ENCODE data around the gene ZDHHC23.

ZDHHC23 gene, protein sequence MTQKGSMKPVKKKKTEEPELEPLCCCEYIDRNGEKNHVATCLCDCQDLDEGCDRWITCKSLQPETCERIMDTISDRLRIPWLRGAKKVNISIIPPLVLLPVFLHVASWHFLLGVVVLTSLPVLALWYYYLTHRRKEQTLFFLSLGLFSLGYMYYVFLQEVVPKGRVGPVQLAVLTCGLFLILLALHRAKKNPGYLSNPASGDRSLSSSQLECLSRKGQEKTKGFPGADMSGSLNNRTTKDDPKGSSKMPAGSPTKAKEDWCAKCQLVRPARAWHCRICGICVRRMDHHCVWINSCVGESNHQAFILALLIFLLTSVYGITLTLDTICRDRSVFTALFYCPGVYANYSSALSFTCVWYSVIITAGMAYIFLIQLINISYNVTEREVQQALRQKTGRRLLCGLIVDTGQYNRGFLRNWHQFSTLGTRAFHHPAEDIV

GRCh38 chr3:113947372-113948014 is at the start of gene ZDHHC23:
Gene ZDHHC23 (plus strand): TSS chr3:113948013. CDS start chr3:113948803, 790 bp downstream.
- H3K27ac Mint-ChIP-seq, result peak within 1 kb of the TSS; percentile 47 to 60
- H3K4me1 Mint-ChIP-seq, result peaks cover 13% of the 10 kb centered on the region
- no peaks in the 10 kb centered on the region for H3K9me3 Mint-ChIP-seq
- peaks cover 38% of the 10 kb centered on the region for H3K27me3 Mint-ChIP-seq
- DNase-seq (peak; percentile 52 to 67), ATAC-seq (peak; percentile 72)
- H3K4me3 Mint-ChIP-seq, result peak within 1 kb of the TSS; percentile 77

DNA sequence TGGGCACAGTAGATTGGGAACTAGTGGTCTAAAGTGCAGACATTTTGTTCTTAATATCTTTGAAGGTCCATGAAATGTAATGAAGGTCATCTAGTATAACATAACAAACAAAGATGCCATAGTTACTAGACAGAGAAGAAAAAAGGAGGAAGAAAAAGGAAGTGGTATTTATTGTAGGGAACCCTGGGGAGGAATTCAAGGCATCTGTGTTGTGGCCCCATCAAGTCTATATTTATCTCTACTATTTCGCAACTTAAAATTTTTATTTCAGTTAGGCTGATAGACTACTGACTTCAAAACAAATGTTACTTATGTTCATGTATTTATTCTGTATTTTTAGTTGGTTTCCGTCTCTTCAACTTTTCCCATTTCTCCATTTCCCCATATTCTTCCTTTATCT is 48.9 kb upstream of the ZDHHC23 start:
- H3K4me1 Mint-ChIP-seq, result no peaks in the 10 kb centered on the region
- H3K4me3 Mint-ChIP-seq, result no peak overlapping the region
- no peak overlapping the region for H3K27ac Mint-ChIP-seq
- no peaks in the 10 kb centered on the region for H3K9me3 Mint-ChIP-seq
- H3K27me3 Mint-ChIP-seq, result peaks cover 8% of the 10 kb centered on the region
- ATAC-seq (no peak), DNase-seq (no peak)

DNA sequence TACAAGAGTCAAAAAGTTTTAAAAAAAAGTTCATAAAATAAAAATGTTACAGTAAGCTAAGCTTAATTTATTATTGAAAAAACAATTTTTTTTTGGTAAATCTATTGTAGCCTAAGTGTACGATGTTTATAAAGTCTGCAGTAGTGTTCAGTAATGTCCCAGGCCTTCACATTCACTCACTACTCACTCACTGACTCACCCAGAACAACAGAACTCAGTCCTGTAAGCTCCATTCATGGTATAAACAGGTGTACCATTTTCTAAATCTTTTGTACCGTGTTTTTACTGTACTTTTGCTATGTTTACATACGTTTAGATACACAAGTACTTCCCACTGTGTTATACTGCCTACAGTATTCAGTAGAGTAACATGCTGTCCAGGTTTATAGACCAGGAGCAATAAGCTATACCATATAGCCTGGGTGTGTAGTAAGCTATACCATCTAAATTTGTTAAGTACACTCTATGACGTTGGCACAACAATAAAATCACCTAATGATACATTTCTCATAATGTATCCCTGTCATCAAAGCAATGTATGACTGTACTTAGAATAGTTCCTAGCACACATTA is 41.2 kb upstream of the ZDHHC23 start:
- no peak for DNase-seq
- no peaks in the 10 kb centered on the region for H3K4me1 Mint-ChIP-seq
- no peak overlapping the region for H3K27ac Mint-ChIP-seq
- H3K9me3 Mint-ChIP-seq, result no peaks in the 10 kb centered on the region
- H3K27me3 Mint-ChIP-seq, result peaks cover 8% of the 10 kb centered on the region
- ATAC-seq, result no peak
- no peak overlapping the region for H3K4me3 Mint-ChIP-seq

DNA sequence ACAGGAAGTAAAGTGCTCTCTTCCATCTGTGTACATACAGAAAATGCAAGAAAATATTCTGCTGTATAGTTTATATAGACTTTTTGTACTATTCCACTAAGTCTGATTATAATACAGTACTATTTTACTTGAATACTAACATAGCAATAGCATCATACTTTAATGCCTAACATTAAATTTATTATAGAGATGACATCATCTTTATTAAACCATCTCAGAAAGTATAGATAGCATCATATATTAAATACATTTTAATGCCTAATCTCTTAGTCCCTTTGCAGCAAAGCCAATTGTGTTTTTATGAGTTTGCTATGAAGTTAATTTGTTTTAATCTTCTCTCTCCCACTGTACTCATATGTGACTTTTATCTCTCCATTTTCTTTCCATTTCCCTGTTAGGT is 39.7 kb upstream of the ZDHHC23 start:
- ATAC-seq (no peak), DNase-seq (no peak)
- H3K27me3 Mint-ChIP-seq, result peaks cover 5% of the 10 kb centered on the region
- no peak overlapping the region for H3K4me3 Mint-ChIP-seq
- H3K9me3 Mint-ChIP-seq, result no peaks in the 10 kb centered on the region
- H3K27ac Mint-ChIP-seq, result no peak overlapping the region
- H3K4me1 Mint-ChIP-seq, result peaks cover 6% of the 10 kb centered on the region

DNA sequence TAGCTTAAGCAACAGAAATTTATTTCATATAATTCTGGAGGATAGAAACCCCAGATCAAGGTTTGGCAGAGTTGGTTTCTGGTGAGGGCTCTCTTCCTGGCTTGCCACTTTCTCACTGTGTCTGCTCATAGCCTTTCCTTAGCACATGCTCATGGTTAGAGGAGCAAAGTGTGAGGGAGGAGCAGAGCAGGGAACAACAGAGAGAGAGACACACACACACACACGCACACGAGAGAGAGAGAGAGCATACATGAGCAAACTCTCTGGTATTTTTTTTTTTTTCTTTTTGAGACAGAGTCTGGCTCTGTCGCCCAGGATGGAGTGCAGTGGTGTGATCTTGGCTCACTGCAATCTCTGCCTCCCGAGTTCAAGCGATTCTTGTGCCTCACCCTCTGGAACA is 36.8 kb upstream of the ZDHHC23 start:
- H3K4me3 Mint-ChIP-seq, result no peak overlapping the region
- H3K27me3 Mint-ChIP-seq, result no peaks in the 10 kb centered on the region
- H3K27ac Mint-ChIP-seq, result no peak overlapping the region
- peaks cover 6% of the 10 kb centered on the region for H3K4me1 Mint-ChIP-seq
- ATAC-seq, result no peak
- no peaks in the 10 kb centered on the region for H3K9me3 Mint-ChIP-seq
- DNase-seq, result no peak

DNA sequence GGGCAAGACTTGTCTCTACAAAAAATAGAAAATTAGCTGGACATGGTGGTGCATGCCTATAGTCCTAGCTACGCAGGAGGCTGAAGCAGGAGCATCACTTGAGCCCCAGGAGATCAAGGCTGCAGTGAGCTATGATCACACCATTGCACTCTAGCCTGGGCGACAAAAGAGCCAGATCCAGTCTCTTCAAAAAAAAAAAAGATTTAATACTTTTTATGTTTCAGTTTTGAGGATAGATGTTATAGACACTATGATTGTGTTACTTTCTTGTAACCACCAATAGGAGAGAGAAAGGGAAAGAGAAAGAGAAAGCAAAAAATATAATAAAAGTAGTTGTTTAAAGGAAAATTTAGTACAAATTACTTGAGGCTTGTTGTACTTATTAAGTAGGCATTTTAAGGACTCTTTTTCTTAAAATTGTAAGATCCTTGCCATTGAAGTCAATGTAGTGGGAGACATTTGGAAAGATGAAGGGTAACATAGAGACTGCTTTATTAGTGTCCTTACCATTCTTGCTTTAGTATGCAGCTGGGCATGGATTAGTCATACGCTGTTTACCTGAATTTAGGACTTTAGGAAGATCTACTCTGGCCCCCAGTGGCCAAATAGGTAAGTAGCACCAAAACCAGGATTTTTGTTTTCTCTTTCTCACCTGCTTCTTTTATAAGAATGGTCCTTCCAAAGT is 35.1 kb upstream of the ZDHHC23 start:
- Mint-ChIP-seq H3K27ac (peak overlapping the region; percentile 58 to 63), H3K4me3 (peak overlapping the region; percentile 48 to 68), H3K4me1 (peaks cover 6% of the 10 kb centered on the region), H3K9me3 (no peaks in the 10 kb centered on the region), H3K27me3 (no peaks in the 10 kb centered on the region)
- ATAC-seq (peak; percentile 94), DNase-seq (peak; percentile 20 to 36)

GRCh38 chr3:113914646-113915045 is 33.2 kb upstream of the ZDHHC23 start:
- ATAC-seq (no peak), DNase-seq (no peak)
- H3K4me3 Mint-ChIP-seq, result no peak overlapping the region
- H3K27ac Mint-ChIP-seq, result no peak overlapping the region
- no peaks in the 10 kb centered on the region for H3K27me3 Mint-ChIP-seq
- peaks cover 6% of the 10 kb centered on the region for H3K4me1 Mint-ChIP-seq
- no peaks in the 10 kb centered on the region for H3K9me3 Mint-ChIP-seq

- Mint-ChIP-seq H3K9me3 (peaks cover 26 to 43% of the 10 kb centered on the region in 2 donors), H3K4me1 (peaks cover 5% of the 10 kb centered on the region)
Measured at GRCh38 chr3:113927556-113927955, 20.3 kb upstream of the ZDHHC23 start.

GRCh38 chr3:113946831-113947230 is 982 bp upstream of the ZDHHC23 start:
- ATAC-seq (no peak), DNase-seq (no peak)
- no peak overlapping the region for H3K27ac Mint-ChIP-seq
- peaks cover 43% of the 10 kb centered on the region for H3K27me3 Mint-ChIP-seq
- H3K4me1 Mint-ChIP-seq, result peaks cover 13% of the 10 kb centered on the region
- H3K4me3 Mint-ChIP-seq, result peak overlapping the region; percentile 74 to 77
- no peaks in the 10 kb centered on the region for H3K9me3 Mint-ChIP-seq

More at GRCh38 chr3:113927556-113927955, 20.3 kb upstream of the ZDHHC23 start:
- ATAC-seq (no peak), DNase-seq (no peak)
- no peak overlapping the region for H3K4me3 Mint-ChIP-seq
- peaks cover 32% of the 10 kb centered on the region for H3K27me3 Mint-ChIP-seq
- H3K27ac Mint-ChIP-seq, result no peak overlapping the region

GRCh38 chr3:113948015-113948917 is 453 bp downstream of the ZDHHC23 start:
- DNase-seq (peak; percentile 25 to 26), ATAC-seq (peak; percentile 62)
- H3K9me3 Mint-ChIP-seq, result no peaks in the 10 kb centered on the region
- H3K4me3 Mint-ChIP-seq, result peak overlapping the region; percentile 65 to 77
- H3K4me1 Mint-ChIP-seq, result peaks cover 13% of the 10 kb centered on the region
- peak overlapping the region in 1 of 2 donors; percentile 60 for H3K27ac Mint-ChIP-seq
- H3K27me3 Mint-ChIP-seq, result peaks cover 36% of the 10 kb centered on the region

DNA sequence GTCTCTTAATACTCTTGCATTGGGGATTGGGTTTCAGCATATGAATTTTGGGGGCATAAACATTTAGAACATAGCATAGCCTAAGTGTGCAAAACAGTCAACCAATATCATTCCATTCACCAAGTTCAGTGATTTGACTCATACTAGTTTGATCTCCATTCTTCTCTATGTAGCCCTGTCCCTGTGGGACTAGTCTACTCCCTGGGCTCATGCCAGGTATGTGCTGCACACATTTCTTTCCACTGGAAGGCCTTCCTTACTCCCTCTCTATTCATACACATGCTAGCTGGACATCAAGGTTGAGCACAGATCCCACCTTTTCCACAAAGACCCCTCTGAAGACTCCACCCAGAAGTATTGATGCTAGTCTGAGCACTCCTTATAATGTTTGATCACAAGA is 5.1 kb downstream of the ZDHHC23 start:
- DNase-seq (no peak), ATAC-seq (no peak)
- Mint-ChIP-seq H3K4me3 (no peak overlapping the region), H3K4me1 (peaks cover 21% of the 10 kb centered on the region), H3K9me3 (no peaks in the 10 kb centered on the region), H3K27ac (no peak overlapping the region), H3K27me3 (peaks cover 28% of the 10 kb centered on the region)

DNA sequence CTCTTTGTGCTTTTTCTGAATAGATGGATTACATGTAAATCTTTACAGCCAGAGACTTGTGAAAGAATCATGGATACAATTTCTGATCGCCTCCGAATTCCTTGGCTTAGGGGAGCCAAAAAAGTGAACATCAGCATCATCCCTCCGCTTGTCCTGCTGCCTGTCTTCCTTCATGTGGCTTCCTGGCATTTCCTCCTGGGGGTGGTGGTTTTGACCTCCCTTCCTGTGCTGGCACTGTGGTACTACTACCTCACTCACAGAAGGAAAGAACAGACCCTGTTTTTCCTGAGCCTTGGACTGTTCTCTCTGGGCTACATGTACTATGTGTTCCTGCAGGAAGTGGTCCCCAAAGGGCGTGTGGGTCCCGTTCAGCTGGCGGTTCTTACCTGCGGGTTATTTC is 5.9 kb downstream of the ZDHHC23 start:
- H3K27ac Mint-ChIP-seq, result no peak overlapping the region
- H3K4me3 Mint-ChIP-seq, result no peak overlapping the region
- H3K9me3 Mint-ChIP-seq, result no peaks in the 10 kb centered on the region
- peaks cover 18% of the 10 kb centered on the region for H3K4me1 Mint-ChIP-seq
- H3K27me3 Mint-ChIP-seq, result peaks cover 24% of the 10 kb centered on the region
- ATAC-seq, result no peak
- DNase-seq, result no peak

DNA sequence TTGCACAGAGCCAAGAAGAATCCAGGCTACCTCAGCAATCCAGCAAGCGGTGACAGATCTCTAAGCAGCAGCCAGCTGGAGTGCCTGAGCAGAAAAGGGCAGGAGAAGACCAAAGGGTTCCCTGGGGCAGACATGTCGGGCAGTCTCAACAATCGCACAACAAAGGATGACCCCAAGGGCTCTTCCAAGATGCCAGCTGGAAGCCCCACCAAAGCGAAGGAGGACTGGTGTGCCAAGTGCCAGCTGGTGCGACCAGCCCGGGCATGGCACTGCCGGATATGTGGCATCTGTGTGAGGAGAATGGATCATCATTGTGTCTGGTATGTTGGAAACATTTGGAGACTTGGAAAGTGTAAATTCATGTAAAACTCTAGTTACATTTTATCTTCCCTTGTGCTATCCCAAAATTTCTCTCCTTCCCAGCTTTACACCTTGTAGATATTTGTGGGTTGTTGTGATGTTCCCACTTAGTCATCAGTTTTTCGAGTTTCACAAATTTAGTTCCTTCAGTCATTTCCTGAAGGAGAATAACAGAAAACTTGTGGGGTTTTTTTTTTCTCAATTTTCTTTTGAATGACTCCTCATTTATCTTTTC is 6.4 kb downstream of the ZDHHC23 start:
- Mint-ChIP-seq H3K27me3 (peaks cover 19% of the 10 kb centered on the region), H3K4me3 (no peak overlapping the region), H3K4me1 (peaks cover 13% of the 10 kb centered on the region), H3K27ac (no peak overlapping the region), H3K9me3 (no peaks in the 10 kb centered on the region)
- ATAC-seq (no peak), DNase-seq (no peak)

- Mint-ChIP-seq H3K27ac (no peak overlapping the region), H3K4me3 (no peak overlapping the region), H3K9me3 (no peaks in the 10 kb centered on the region), H3K27me3 (no peaks in the 10 kb centered on the region), H3K4me1 (no peaks in the 10 kb centered on the region)
- ATAC-seq (no peak), DNase-seq (no peak)
Measured at GRCh38 chr3:113963879-113964278, 16.1 kb downstream of the ZDHHC23 start.
